NCI-H187 treated with DMSO at 0.1 percent for 48 hours (cell line): ENCODE results near the gene EIF4E1B.

Experiments used
- DNase-seq: peaks from one replicate; lab custom pipeline; 2025; lab: John Stamatoyannopoulos, UW

EIF4E1B gene

GRCh38 chr5:176627582-176627981 is 2.9 kb upstream of the EIF4E1B start:
- no peak for DNase-seq

- no peak for DNase-seq
These were observed 1.9 kb upstream of the EIF4E1B start for GRCh38 chr5:176628406-176629228.

- no peak for DNase-seq
These were observed 1.1 kb upstream of the EIF4E1B start for GRCh38 chr5:176629317-176629852.

- no peak for DNase-seq
These were observed 277 bp downstream of the EIF4E1B start for GRCh38 chr5:176630681-176631222.

GRCh38 chr5:176631383-176632200 is 1.1 kb downstream of the EIF4E1B start:
- DNase-seq: no peak

GRCh38 chr5:176632745-176633144 is 2.3 kb downstream of the EIF4E1B start:
- no peak for DNase-seq

GRCh38 chr5:176633598-176633997 is 3.1 kb downstream of the EIF4E1B start:
- no peak for DNase-seq

GRCh38 chr5:176636426-176636825 is 6.0 kb downstream of the EIF4E1B start:
- no peak for DNase-seq

- DNase-seq: no peak
These were observed 7.1 kb downstream of the EIF4E1B start for GRCh38 chr5:176637556-176637955.

GRCh38 chr5:176638437-176638836 is 8.0 kb downstream of the EIF4E1B start:
- no peak for DNase-seq

- DNase-seq: no peak
These were observed 8.7 kb downstream of the EIF4E1B start for GRCh38 chr5:176639208-176639607.

GRCh38 chr5:176639981-176640380 is 9.5 kb downstream of the EIF4E1B start:
- no peak for DNase-seq

GRCh38 chr5:176640616-176641015 is 10.1 kb downstream of the EIF4E1B start:
- DNase-seq: no peak

GRCh38 chr5:176642675-176643490 is 12.4 kb downstream of the EIF4E1B start:
- no peak for DNase-seq

- no peak for DNase-seq
These were observed 13.2 kb downstream of the EIF4E1B start for GRCh38 chr5:176643491-176644219.

- no peak for DNase-seq
These were observed 13.8 kb downstream of the EIF4E1B start for GRCh38 chr5:176644294-176644693.

- DNase-seq: no peak
These were observed 14.6 kb downstream of the EIF4E1B start for GRCh38 chr5:176644878-176645670.

- DNase-seq: no peak
These were observed 15.7 kb downstream of the EIF4E1B start for GRCh38 chr5:176646049-176646706.

GRCh38 chr5:176646707-176647029 is 16.2 kb downstream of the EIF4E1B start:
- DNase-seq: no peak
